Measurements from ENCODE around the gene MAP3K9.
"Not testable (repeated sequence)": the region's sequence is repeated elsewhere in the genome, so short reads cannot be mapped to it uniquely, and the experiment has no call there.

MAP3K9 gene

GRCh38 chr14:70809225-70810219, at the start of gene MAP3K9:
Gene MAP3K9, minus strand, starts transcription at chr14:70809513. Its CDS starts 342 bp downstream, at chr14:70809171.
- Histone ChIP-seq H3K27ac (ENCODE audit: low read depth, low read length) (peak within 1 kb of the TSS; percentile 11; the same call in 1 of the 2 replicates), H3K9ac (ENCODE audit: low read length) (peak within 1 kb of the TSS; percentile 66), H3K4me3 (ENCODE audit: low read depth, low read length) (peak within 1 kb of the TSS; percentile 85)

DNA sequence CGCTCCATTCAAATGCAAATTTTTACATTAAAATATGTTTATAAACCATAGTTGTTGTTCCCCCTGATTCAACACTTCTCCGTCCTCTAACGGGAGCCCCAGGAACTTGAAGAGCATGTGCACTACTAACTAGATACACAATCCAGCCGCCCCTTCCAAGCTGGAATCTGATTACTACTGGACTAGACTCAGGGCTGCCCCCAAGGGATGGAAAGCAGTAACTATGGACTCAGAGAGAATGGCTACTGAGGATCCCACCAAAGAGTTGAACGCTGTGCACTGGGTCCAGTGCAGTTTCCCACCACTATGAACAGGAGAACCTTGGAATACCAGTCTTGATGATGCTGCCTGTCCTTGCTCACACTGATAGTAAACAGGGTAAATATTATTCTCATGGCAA, 49.3 kb upstream of the MAP3K9 start:
- Histone ChIP-seq H3K27ac (ENCODE audit: low read depth, low read length) (no peak overlapping the region), H3K9me3 (ENCODE audit: control insufficient read depth, insufficient read depth, low read depth, low read length) (no peaks in the 10 kb centered on the region), H3K4me3 (ENCODE audit: low read depth, low read length) (no peak overlapping the region), H3K9ac (ENCODE audit: low read length) (no peak overlapping the region), H3K4me1 (ENCODE audit: control insufficient read depth, insufficient read depth, low read length) (no peaks in the 10 kb centered on the region), H3K27me3 (ENCODE audit: control insufficient read depth, insufficient read depth, low read length) (no peaks in the 10 kb centered on the region), H3K36me3 (ENCODE audit: control insufficient read depth, insufficient read depth, low read length) (no peaks in the 10 kb centered on the region)

More at GRCh38 chr14:70809225-70810219, at the start of gene MAP3K9:
- no peaks in the 10 kb centered on the region for H3K9me3 ChIP-seq (ENCODE audit: control insufficient read depth, insufficient read depth, low read depth, low read length)
- peaks cover 27% of the 10 kb centered on the region for H3K4me1 ChIP-seq (ENCODE audit: control insufficient read depth, insufficient read depth, low read length)
- no peaks in the 10 kb centered on the region for H3K27me3 ChIP-seq (ENCODE audit: control insufficient read depth, insufficient read depth, low read length)
- H3K36me3 ChIP-seq (ENCODE audit: control insufficient read depth, insufficient read depth, low read length), result peaks cover 3% of the 10 kb centered on the region; the same call in 1 of the 2 replicates

GRCh38 chr14:70857496-70857890, 48.2 kb upstream of the MAP3K9 start:
- H3K27ac ChIP-seq (ENCODE audit: low read depth, low read length), result no peak overlapping the region

GRCh38 chr14:70856851-70857495, 47.7 kb upstream of the MAP3K9 start:
- Histone ChIP-seq H3K9ac (ENCODE audit: low read length) (no peak overlapping the region), H3K36me3 (ENCODE audit: control insufficient read depth, insufficient read depth, low read length) (no peaks in the 10 kb centered on the region), H3K27ac (ENCODE audit: low read depth, low read length) (no peak overlapping the region), H3K4me1 (ENCODE audit: control insufficient read depth, insufficient read depth, low read length) (no peaks in the 10 kb centered on the region), H3K9me3 (ENCODE audit: control insufficient read depth, insufficient read depth, low read depth, low read length) (no peaks in the 10 kb centered on the region), H3K27me3 (ENCODE audit: control insufficient read depth, insufficient read depth, low read length) (no peaks in the 10 kb centered on the region), H3K4me3 (ENCODE audit: low read depth, low read length) (no peak overlapping the region)

More at GRCh38 chr14:70857496-70857890, 48.2 kb upstream of the MAP3K9 start:
- Histone ChIP-seq H3K27me3 (ENCODE audit: control insufficient read depth, insufficient read depth, low read length) (no peaks in the 10 kb centered on the region), H3K4me3 (ENCODE audit: low read depth, low read length) (no peak overlapping the region), H3K9ac (ENCODE audit: low read length) (no peak overlapping the region), H3K4me1 (ENCODE audit: control insufficient read depth, insufficient read depth, low read length) (no peaks in the 10 kb centered on the region), H3K9me3 (ENCODE audit: control insufficient read depth, insufficient read depth, low read depth, low read length) (no peaks in the 10 kb centered on the region), H3K36me3 (ENCODE audit: control insufficient read depth, insufficient read depth, low read length) (no peaks in the 10 kb centered on the region)

GRCh38 chr14:70855486-70855885, 46.2 kb upstream of the MAP3K9 start:
- H3K9ac ChIP-seq (ENCODE audit: low read length), result no peak overlapping the region
- H3K4me1 ChIP-seq (ENCODE audit: control insufficient read depth, insufficient read depth, low read length), result no peaks in the 10 kb centered on the region
- no peak overlapping the region for H3K4me3 ChIP-seq (ENCODE audit: low read depth, low read length)
- no peaks in the 10 kb centered on the region for H3K36me3 ChIP-seq (ENCODE audit: control insufficient read depth, insufficient read depth, low read length)
- no peaks in the 10 kb centered on the region for H3K27me3 ChIP-seq (ENCODE audit: control insufficient read depth, insufficient read depth, low read length)
- H3K9me3 ChIP-seq (ENCODE audit: control insufficient read depth, insufficient read depth, low read depth, low read length), result no peaks in the 10 kb centered on the region
- no peak overlapping the region for H3K27ac ChIP-seq (ENCODE audit: low read depth, low read length)

GRCh38 chr14:70853658-70854057, 44.3 kb upstream of the MAP3K9 start:
- H3K9ac ChIP-seq (ENCODE audit: low read length); H3K9me3 ChIP-seq (ENCODE audit: control insufficient read depth, insufficient read depth, low read depth, low read length); H3K27me3 ChIP-seq (ENCODE audit: control insufficient read depth, insufficient read depth, low read length); H3K4me3 ChIP-seq (ENCODE audit: low read depth, low read length); H3K36me3 ChIP-seq (ENCODE audit: control insufficient read depth, insufficient read depth, low read length); H3K4me1 ChIP-seq (ENCODE audit: control insufficient read depth, insufficient read depth, low read length); H3K27ac ChIP-seq (ENCODE audit: low read depth, low read length): not testable (repeated sequence)

DNA sequence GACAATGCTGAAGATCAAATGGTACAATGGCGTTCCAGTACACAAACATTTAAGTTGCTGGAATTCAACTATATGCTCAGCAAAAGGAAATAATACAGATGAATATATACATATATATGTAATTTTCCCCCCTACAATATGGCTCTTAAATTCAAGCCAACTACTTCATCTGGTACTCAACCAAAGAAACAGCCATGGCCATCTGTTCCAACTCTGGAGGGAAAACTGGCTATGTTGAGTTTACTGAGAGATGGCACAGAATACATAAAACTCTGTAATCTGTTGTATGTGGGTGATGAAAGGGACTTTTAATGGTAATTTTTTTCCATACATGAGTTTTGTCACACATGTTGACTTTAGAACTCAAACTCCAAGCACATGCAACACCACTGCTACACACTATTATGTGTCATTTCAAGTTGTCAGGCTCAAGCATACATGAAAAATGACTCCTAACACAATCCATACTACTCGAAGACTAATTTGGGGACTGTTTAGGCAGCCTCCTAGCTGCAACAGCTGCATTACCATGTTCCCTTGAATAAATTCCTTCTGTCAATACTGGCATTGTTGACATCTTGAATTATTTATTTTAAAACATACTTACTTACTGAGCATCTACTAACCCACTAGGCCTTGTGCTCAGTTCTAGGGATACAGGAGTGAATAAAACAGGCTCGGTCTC, 38.2 kb upstream of the MAP3K9 start:
- Histone ChIP-seq H3K9ac (ENCODE audit: low read length) (no peak overlapping the region), H3K4me3 (ENCODE audit: low read depth, low read length) (no peak overlapping the region), H3K27me3 (ENCODE audit: control insufficient read depth, insufficient read depth, low read length) (no peaks in the 10 kb centered on the region), H3K36me3 (ENCODE audit: control insufficient read depth, insufficient read depth, low read length) (no peaks in the 10 kb centered on the region), H3K9me3 (ENCODE audit: control insufficient read depth, insufficient read depth, low read depth, low read length) (no peaks in the 10 kb centered on the region), H3K4me1 (ENCODE audit: control insufficient read depth, insufficient read depth, low read length) (no peaks in the 10 kb centered on the region), H3K27ac (ENCODE audit: low read depth, low read length) (no peak overlapping the region)

GRCh38 chr14:70845601-70846000, 36.3 kb upstream of the MAP3K9 start:
- Histone ChIP-seq H3K9me3 (ENCODE audit: control insufficient read depth, insufficient read depth, low read depth, low read length) (no peaks in the 10 kb centered on the region), H3K4me3 (ENCODE audit: low read depth, low read length) (no peak overlapping the region), H3K27ac (ENCODE audit: low read depth, low read length) (no peak overlapping the region), H3K4me1 (ENCODE audit: control insufficient read depth, insufficient read depth, low read length) (no peaks in the 10 kb centered on the region), H3K27me3 (ENCODE audit: control insufficient read depth, insufficient read depth, low read length) (no peaks in the 10 kb centered on the region), H3K36me3 (ENCODE audit: control insufficient read depth, insufficient read depth, low read length) (no peaks in the 10 kb centered on the region), H3K9ac (ENCODE audit: low read length) (no peak overlapping the region)

GRCh38 chr14:70842851-70843462, 33.6 kb upstream of the MAP3K9 start:
- Histone ChIP-seq H3K4me1 (ENCODE audit: control insufficient read depth, insufficient read depth, low read length) (no peaks in the 10 kb centered on the region), H3K27me3 (ENCODE audit: control insufficient read depth, insufficient read depth, low read length) (no peaks in the 10 kb centered on the region), H3K9me3 (ENCODE audit: control insufficient read depth, insufficient read depth, low read depth, low read length) (no peaks in the 10 kb centered on the region), H3K9ac (ENCODE audit: low read length) (no peak overlapping the region), H3K36me3 (ENCODE audit: control insufficient read depth, insufficient read depth, low read length) (no peaks in the 10 kb centered on the region), H3K27ac (ENCODE audit: low read depth, low read length) (no peak overlapping the region), H3K4me3 (ENCODE audit: low read depth, low read length) (no peak overlapping the region)

GRCh38 chr14:70838076-70838475, 28.8 kb upstream of the MAP3K9 start:
- Histone ChIP-seq H3K27ac (ENCODE audit: low read depth, low read length) (no peak overlapping the region), H3K9me3 (ENCODE audit: control insufficient read depth, insufficient read depth, low read depth, low read length) (peaks cover 12% of the 10 kb centered on the region), H3K4me3 (ENCODE audit: low read depth, low read length) (no peak overlapping the region), H3K27me3 (ENCODE audit: control insufficient read depth, insufficient read depth, low read length) (no peaks in the 10 kb centered on the region), H3K36me3 (ENCODE audit: control insufficient read depth, insufficient read depth, low read length) (no peaks in the 10 kb centered on the region), H3K4me1 (ENCODE audit: control insufficient read depth, insufficient read depth, low read length) (no peaks in the 10 kb centered on the region), H3K9ac (ENCODE audit: low read length) (no peak overlapping the region)
